Measurements from ENCODE around the gene TRIM17. TPM values are rescaled to one million over a fixed set of nuclear protein-coding genes. Genes with fewer than 3 reads are reported as not detected.
A peak's percentile ranks its signal among the peaks of the same experiment; 100 is the strongest.

TRIM17 gene
- total RNA-seq, 1 donor from 2014 or later = not detected

- DNase-seq = no peak
Measured at GRCh38 chr1:228415221-228415620, 1.4 kb downstream of the TRIM17 start.

DNA sequence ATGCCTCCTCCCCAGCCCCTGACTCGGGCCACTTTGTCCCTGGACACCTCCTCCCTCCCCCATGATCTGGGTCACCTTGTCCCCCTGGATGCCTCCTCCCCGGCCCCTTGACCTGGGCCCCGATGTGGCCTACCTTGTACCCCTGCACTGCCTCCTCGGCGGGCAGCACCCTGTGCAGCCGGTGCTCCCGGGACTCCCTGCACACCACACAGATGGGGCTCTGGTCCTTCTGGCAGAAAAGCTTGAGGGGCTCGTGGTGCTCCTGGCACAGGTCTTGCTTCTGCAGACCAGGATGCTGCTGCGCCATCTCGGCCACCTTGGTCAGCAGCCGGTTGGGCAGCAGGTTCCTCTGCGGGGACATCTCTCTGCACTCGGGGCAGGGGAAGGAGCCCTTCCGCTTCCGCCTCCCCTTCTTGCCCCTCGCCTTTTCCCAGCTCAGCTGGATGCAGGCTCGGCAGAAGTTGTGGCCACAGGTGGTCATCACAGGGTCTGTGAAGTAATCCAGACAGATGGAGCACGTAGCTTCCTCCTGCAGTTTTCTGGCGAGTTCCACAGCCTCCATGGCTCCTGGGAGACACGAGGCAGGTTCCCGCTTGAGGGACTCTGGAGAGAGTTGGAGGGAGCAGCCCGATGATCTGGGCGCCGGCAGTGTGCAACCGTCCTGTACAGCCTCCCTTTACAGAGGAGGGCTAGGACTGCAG is 2.0 kb downstream of the TRIM17 start:
- DNase-seq = no peak

GRCh38 chr1:228413241-228414010 is 3.2 kb downstream of the TRIM17 start:
- no peak for DNase-seq

DNA sequence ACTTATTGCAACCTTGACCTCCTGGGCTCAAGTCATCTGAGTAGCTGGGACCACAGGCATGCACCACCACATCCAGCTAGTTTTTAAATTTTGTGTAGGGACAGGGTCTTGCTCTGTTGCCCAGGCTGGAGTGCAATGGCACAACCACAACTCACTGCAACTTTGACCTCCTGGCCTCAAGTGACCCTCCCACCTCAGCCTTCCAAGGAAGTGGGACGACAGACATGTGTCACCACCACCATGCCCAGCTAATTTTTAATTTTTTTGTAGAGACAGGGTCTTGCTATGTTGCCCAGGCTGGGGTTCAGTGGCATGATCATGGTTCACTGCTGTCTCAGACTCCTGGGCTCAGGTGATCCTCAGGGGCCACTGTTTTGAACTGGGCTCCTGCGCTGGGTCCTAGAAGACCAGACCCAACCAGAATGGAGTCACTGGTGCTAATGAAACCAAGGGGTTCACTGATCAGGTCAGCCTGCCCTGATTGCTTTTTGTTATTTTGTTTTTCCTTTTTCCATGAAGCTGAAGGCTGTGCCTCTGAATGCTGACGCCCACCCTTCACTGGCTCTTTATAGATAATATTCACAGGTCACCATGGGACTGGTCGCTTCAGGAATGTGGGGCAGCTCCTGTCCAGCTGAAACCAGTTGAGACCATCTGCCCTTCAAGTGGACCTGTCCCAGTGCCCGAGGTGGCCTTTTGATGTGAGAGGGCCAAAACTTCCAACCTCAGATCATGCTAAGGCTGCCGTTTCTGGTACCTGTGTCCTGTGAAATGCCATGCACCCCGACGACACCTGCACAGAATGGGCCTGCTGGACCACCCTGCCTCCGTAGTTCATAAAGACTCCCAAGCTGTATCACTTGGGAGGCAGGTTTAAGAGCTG is 4.9 kb downstream of the TRIM17 start:
- no peak for DNase-seq

DNA sequence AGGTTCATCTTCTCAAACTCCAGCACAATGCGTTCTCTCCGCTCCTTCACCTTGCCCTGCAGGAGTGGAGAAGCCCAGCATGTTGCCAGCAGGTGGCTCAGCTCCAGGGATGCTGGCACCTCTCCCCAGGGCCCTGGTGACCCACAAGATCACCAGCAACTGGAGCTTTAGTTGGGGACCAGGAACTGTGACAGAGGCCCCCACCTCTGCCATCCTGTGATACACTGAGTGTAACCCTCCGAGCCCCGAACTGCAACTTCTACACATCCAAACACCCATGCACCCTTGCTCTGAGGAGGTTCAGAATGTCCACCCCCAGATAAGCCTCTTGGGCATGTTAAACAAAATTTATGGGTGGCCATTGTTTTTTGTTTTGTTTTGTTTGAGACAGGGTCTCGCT is 5.5 kb downstream of the TRIM17 start:
- DNase-seq = no peak

GRCh38 chr1:228410671-228411070 is 6.0 kb downstream of the TRIM17 start:
- no peak for DNase-seq

DNA sequence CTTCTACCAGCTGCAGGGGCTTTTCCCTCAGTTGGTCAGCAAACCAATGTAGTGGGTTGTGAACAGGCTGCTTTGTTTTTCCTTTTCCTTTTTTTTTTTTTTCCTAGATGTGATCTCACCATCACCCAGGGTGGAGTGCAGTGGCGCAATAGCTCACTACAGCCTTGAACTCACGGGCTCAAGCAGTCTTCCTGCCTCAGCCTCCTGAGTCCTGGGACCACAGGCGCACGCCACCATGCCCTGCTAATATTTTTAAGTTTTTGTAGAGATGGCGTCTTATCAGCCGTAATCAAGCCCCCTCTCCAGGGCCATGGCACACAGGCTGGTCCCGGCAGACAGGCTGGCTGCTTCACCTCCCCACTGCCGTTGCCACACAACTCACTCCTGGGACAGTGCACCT is 6.6 kb downstream of the TRIM17 start:
- DNase-seq = no peak

DNA sequence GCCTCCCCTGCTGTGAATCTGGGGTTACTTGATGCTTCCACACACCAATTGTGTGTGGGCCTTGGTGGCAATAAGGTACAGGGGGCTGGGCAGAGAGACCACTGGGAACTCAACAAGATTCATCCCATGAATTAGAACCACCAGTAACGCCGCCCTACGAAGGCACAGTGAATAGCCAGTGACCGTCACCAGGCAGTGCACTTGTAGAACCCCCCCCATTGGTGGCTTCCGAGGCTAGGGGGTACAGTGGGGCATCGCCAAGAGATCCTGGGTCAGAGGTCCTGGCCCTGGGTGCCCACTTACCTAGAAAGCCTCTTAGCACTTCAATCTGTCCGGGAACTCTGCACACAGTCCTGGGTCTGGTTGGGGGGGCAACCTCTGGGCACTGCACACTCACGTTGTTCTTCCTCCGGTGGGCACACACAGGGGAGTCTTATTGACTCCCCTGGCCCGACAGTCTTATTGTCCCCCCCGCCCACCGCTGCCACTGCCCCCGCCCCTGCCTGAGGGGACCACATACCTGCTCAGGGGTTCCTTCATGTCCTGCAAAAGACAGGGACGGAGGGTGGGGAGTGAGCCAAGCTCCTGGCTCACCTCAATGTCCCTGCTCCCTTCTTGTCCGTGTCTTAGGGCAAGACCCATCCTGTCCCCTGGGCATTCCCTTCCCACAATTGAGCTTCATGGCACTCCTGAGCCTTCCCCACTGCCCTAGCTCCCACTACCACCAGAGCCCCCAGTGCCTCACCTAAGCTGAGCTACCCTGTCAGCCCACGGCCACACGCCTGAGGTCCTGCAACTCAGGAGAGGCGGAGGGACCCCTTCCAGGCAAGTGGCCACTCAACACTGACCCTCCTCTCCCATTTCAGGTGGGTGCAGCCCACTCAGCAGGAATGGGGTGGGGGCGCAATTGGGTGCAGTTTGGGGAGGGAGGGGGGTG is 7.5 kb downstream of the TRIM17 start:
- DNase-seq = no peak

DNA sequence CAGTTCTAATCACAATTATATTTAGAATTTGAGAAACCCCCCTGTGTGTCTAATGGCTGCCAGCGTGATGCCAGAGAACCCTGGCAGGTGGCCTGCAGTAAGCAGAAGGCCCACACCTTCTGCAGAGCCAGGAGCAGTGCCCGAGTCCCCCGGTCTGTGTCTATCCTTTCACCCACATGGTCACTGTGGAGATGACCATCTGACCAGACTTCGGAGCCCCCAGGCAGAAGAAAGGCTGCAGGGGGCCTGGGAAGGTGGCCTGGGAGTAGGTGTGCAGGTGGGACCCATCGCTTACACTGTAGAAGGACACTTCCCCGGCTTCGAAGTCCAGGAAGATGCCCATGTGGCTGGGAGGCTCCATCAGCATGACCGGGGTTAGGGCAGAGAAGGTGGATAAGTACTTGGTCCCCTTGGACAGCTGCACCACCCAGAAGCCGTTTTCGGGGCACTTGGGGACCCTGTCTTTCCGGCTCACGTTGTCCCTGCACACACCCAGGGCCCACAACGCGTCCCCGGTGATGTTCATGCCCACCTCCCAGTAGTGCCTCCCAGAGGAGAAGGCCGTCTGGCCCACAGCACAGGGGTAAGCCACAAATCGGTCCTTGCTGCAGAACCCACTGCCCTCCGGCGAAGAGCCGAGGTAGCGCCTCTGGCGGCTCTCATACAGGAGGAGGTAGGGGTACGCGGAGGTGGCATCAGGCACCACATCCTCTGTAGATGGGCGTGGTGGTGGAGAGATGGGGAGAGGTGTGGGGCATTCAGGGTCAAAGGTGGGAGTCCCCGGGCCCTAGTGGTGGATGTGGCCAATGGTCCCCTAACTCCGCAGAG is 8.4 kb downstream of the TRIM17 start:
- no peak for DNase-seq

GRCh38 chr1:228407106-228408040 is 9.3 kb downstream of the TRIM17 start:
- DNase-seq = no peak

GRCh38 chr1:228405979-228406228 is 10.8 kb downstream of the TRIM17 start:
- DNase-seq = no peak

GRCh38 chr1:228405200-228405978 is 11.3 kb downstream of the TRIM17 start:
- DNase-seq = peak; percentile 17

- DNase-seq = no peak
Measured at GRCh38 chr1:228404107-228404720, 12.4 kb downstream of the TRIM17 start.

DNA sequence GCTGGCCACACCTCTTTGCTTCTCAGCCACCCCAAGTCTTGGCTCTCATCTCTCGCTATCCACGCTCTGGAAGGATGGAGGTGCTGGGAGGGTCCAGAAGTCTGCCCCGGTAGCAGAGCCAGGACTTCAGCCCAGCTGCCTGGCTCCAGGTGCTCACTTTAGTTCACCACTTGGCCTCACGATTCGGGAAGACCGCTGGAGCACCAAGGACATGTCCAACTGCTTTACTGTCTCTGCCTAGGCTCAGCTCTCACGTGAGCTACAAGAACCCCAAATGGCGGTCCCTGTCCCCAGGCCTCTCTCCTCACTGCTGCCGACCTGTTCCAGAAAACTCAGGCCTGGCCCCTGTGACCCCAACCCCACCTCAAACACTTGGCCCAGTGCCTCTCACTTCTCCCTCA is 13.4 kb downstream of the TRIM17 start:
- DNase-seq = no peak

GRCh38 chr1:228402641-228403025 is 14.0 kb downstream of the TRIM17 start:
- no peak for DNase-seq

DNA sequence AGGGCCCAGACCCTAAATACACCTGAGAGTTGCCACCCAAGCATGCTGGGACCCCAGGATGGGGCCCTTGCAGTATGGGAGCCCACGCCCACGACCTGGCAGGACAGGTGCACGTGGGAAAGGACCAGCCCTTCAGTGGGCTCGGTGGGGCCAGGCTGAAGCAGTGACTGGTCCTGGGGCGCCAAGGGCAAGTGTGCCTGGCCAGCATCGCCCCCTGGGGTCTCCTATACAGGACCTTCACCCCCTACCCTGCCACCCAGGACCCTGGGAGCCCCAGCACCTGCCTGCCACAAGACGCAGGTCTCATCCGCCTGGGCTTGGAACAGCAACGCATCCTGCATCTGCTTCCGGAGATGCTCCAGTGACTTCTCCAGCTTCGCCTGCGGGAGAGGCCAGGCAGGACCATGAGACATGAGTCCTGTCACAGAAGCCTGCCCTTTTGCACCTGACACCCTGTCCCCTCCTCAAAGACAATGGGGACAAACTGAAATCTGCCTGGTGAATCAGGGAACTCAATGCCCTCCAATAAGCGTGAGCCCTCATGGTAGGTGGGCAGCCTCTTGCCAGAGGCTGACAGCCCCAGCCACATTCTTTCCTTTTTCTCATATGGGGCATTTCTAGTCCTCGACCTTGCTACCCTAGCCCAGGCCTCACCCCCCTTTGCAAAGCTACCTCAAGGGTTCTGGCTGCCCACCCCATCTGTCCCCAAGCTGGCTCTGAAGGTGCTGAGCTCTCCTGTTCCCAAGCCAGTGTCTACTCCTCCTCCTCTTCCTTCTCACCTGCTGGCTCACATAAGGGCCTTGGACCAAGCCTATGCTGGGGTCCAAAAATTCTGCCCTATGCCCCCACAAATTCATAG is 14.7 kb downstream of the TRIM17 start:
- no peak for DNase-seq

DNA sequence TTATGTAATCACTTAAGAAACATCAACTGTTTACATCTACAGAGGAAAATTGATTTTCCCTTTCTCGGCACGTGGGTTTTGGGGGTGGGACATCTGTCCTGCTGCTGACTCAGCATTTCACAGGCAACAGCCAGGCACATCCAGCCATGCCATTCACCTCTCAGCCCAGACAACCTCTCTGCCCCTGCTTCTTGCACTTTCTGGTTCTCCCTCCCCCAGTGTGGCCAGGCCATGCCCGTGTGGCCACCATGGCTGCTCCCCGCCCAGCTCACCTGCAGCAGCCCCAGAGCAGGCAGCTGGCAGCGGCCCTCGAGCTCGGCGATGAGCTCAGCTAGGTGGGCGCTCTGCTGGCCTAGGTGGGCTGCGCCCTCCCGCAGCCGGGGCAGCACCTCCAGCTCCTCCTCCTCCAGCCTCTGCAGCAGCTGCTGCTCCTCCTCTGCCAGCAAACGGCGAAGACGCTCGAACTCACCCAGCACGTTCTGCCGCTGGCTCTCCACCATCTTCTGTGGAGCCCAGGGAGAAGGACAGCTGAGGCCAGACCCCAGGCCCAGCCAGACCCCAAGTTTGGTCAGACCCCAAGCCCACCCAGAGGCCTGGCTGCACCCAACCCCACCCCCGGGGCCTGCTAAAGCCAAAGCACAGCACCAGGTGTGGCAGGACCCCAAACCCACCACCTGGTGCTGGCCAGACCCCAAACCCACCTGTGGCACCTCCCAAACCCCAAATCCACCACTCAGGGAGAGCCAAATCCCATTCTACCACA is 15.8 kb downstream of the TRIM17 start:
- DNase-seq = no peak

Data from dermis blood vessel endothelial cell (primary cell).